GM12801 (cell line): Measurements from ENCODE around the gene PTGDR2.

Source experiments
- CTCF ChIP-seq: IDR thresholded peaks from one replicate; pipeline ENCODE4 v1.5.1; 2011; ENCODE audit warnings: control low read depth; ENCODE audit not compliant: insufficient read length; ENCODE audit errors: extremely low read depth

PTGDR2 gene

DNA sequence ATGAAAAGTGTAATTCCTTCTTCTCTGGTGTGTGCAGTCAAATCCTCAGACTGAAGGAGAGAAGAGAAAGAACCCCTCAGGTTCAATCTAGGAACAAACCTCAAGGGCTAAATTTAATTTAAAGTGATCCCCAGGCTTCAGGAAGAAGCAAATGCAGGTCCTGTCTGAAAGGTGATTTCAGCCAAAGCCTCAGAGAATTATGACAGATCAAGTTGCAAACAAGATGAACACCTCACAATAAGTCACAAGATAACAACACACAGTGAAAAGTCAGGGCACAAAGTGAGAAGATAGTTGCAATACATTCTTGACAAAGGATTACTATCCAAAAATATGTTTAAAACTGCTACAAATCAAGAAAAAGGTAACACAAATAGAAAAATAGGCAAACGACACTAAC, 23.4 kb upstream of the PTGDR2 start:
- no peak for TF ChIP-seq CTCF

DNA sequence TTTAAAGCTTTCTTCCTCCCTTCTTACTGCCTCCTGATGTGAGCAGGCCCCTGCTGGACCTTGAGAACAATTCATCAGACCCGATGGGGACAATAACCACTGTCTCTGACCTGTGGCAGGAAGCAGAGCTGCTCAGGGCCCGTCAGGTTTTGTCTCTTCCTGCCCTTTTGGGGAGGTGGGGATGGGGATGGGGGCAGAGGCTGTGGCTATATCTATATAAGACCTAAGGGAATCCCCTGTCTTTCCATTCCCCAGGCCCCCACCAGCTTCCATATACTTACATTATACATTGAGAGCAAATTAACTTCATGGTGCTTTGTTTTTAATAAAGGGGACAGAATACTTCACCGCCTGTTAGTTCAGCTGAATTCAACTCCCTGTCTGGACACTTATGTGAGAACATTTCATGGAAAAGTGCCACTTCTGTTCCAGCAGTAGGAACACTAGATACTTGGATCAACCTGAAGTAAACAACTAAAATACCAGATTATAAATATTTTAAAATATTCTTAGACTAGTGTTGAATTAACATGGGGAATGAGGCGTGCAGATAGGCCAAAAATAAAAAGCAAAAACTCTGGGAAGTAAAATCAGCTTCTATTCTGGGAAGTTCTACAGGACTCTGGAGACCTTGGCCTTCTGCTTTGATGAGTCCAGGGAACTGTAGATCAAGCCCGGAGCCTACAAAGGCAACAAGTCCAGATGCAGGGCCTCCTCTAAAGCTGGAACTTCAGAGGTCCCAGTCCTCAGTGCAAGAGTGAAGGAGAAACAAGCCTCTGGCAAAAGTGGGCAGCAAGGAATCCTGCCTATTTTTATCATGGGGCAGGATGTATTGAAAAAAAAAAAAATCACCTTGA, 22.7 kb upstream of the PTGDR2 start:
- TF ChIP-seq CTCF: no peak

DNA sequence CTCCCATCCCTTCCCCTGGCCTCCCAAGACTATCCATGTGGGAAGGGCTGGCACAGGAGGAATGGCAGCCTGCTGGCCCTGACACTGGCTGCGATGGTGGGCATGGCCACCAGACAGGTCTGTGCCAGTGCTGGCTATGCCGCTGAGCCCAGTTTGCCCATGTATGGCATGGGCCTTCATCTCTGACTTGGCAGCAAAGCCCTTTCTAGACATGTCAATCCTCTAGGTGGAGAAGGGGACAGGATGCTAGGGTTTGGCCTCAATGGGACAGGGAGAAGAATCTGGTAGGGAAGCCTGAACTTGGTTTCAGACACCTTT, 20.4 kb upstream of the PTGDR2 start:
- TF ChIP-seq CTCF: no peak

- no peak for TF ChIP-seq CTCF
These were observed 19.8 kb upstream of the PTGDR2 start for GRCh38 chr11:60875366-60876167.

DNA sequence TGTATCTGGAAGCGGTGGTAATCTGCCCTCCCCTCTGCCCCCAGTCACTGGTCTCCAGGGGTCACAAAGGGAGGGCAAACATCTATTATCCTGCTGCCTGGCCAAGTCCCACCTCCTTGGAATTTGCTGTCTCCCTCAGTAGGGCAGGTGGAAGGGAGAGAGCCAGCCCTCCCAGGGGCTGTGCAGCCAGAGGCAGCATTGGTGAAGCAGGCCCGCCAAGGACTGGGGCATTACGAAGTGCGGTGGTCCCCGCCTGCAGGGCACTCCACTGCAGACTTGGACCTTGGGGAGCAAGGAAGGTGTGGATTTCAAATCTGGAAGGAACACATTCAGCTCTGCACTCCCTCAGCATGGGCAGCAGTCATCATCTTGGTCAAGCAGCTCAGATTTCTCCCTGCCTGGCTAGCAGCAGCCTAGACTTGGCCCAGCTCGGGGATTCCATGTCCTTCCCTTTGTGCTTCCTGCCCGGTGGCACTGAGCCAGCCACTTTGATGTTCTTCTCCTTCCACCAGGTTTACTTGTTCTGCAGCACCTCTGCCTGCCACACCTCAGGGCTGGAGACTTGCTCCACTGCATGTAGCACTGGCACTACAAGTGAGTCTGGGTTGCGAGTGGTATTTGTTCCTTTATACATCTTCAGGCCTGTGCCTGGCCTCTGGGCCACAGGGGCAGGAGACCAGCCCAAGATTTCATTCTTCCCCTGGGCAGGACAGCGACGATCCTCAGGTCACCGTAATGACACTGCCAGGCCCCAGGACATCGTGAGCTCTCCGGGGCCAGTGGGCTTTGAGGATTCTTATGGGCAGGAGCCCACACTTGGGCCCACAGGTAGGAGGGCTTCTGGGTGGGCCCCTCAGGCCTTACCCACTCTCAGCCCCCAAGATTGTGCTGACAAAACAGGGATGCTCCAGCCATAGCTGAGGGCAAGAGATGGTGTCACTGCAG, 18.9 kb upstream of the PTGDR2 start:
- no peak for TF ChIP-seq CTCF

GRCh38 chr11:60873533-60873932, 17.8 kb upstream of the PTGDR2 start:
- no peak for TF ChIP-seq CTCF
